GM06990 (cell line): ENCODE results near the gene SPTB.

Source experiments
- DNase-seq: peaks from one replicate; pipeline ENCODE4 v3.0.0-alpha.2; 2011; ENCODE audit not compliant: insufficient read length; ENCODE audit errors: extremely low read depth
- H3K27me3 ChIP-seq: replicated peaks from 2 replicates; pipeline ENCODE4 v1.6.0; 2011; ENCODE audit warnings: low read length; ENCODE audit not compliant: control insufficient read depth, insufficient read depth
- H3K36me3 ChIP-seq: 2 replicates; pipeline ENCODE4 v1.5.1; 2011; ENCODE audit warnings: low read length; ENCODE audit not compliant: control insufficient read depth, insufficient read depth
- H3K4me3 ChIP-seq: replicated peaks from 2 replicates; pipeline ENCODE4 v1.5.1; 2011; ENCODE audit warnings: low read depth, mild to moderate bottlenecking, control low read depth, low read length
- CTCF ChIP-seq: IDR thresholded peaks from 2 replicates; pipeline ENCODE4 v1.5.1; 2011; ENCODE audit warnings: low read length, control low read depth, mild to moderate bottlenecking, inconsistent platforms; ENCODE audit not compliant: insufficient read depth, poor library complexity, severe bottlenecking

The SPTB gene

DNA sequence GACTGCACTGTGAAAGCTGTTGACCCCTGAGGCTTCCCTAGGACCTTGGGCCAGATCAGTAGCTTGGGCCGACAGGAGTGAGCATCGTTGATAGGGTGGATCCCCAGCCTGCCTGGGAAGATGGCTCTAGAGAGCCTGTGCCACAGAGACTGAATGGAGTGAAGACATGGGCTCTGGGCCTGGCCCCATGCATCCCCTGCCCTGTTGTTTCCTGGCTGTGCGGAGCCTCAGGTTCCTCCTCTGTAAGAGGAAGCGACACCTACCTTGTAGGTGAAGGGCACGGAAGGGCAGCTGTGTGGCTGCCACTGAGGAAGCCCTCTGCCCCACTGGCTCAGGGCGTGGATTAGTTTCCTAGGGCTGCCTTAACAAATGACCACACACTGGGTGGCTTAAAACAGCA, 151.6 kb downstream of the SPTB start:
- H3K36me3 ChIP-seq: no peaks in the 10 kb centered on the region
- no peaks in the 10 kb centered on the region for H3K27me3 ChIP-seq
- no peak for TF ChIP-seq CTCF
- no peak for DNase-seq
- H3K4me3 ChIP-seq: no peak overlapping the region

GRCh38 chr14:64727551-64728071, 152.1 kb downstream of the SPTB start:
- Histone ChIP-seq H3K4me3 (no peak overlapping the region), H3K36me3 (no peaks in the 10 kb centered on the region), H3K27me3 (no peaks in the 10 kb centered on the region)
- DNase-seq: no peak
- TF ChIP-seq CTCF: no peak

DNA sequence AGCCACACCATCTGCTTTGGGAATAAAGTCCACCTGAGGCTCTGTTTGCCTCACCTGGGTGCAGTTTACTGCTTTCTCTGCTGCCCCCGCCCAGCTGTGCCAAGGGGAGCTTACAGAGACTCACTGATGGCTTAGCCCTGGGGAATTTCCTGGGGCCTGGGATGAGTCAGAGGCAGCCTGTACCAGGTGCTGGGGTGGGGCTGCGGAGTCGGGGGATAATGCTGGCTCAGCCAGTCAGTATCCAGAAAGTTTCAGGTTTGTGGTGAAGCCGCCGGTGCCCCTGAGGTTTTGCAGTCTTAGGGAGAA, 153.2 kb downstream of the SPTB start:
- H3K27me3 ChIP-seq: no peaks in the 10 kb centered on the region
- no peak for DNase-seq
- H3K4me3 ChIP-seq: no peak overlapping the region
- no peak for TF ChIP-seq CTCF
- no peaks in the 10 kb centered on the region for H3K36me3 ChIP-seq

DNA sequence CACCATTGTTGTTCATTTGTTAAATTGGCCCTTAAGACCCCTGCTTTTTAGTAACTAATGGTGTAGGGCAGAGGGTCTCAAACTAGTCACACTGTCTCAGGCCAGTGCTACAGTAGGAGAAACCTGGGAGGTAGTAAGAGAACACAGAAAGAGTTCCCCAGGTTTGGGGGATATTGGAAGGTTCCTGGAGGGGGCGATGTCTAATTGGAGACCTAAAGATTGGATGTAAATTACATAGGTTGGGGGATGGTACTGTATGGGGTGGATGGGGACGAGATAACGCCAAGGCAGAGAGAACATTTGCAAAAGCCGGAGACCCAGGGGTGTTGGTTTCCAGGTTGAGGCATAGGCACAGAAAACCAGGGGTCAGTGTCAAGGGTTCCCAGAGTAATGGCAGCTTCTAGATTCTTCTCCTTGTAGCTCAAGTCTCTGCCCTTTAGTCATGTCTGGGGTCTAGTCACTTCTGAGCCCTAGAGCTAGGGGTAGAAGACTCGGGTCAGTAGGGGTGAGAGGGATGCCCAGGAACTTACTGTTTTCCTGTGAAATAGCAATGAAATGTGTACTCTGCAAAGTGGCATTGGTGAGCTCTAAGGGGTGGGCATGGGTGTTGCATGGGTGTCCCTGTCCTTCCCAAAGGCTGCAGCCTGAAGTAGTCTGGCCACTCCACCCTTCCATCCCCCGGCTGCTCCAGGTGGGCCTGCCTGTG, 153.7 kb downstream of the SPTB start:
- no peak for DNase-seq
- no peak for TF ChIP-seq CTCF
- Histone ChIP-seq H3K4me3 (no peak overlapping the region), H3K36me3 (no peaks in the 10 kb centered on the region), H3K27me3 (no peaks in the 10 kb centered on the region; the same call in 1 of the 2 replicates)

DNA sequence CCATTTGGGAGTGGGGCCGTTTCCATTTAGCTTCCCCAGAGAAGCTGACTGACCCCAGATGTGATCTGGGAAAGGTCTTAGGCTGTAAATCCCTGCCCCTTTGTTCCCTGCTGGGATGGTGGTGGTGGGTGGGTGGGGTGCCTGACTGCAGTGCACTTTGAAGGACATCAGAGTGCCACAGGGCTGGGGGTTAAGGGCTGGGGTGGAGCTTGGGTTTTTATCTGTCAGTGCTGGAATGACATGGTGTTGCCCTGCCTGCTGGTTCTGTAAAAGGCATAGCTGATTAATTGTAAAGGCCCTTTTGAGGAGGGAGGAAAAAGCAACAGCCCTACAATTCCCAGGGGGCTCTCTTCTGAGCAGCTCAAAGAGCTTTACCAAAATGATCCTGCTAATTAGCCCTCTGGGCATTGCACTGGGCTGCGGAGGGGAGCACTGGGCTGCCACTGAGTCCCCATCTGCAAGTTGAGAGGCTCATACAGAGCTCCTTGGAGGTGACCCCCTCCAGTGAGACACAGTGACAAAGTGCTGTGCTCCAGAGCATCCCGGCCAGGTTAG, 154.4 kb downstream of the SPTB start:
- Histone ChIP-seq H3K27me3 (no peaks in the 10 kb centered on the region; the same call in 1 of the 2 replicates), H3K36me3 (no peaks in the 10 kb centered on the region), H3K4me3 (no peak overlapping the region)
- no peak for DNase-seq
- no peak for TF ChIP-seq CTCF

- no peak for DNase-seq
- no peak overlapping the region for H3K4me3 ChIP-seq
- H3K27me3 ChIP-seq: no peaks in the 10 kb centered on the region; the same call in 1 of the 2 replicates
- no peak for TF ChIP-seq CTCF
- H3K36me3 ChIP-seq: no peaks in the 10 kb centered on the region
These were observed 155.2 kb downstream of the SPTB start for GRCh38 chr14:64724578-64724930.
